Mucosa of descending colon (tissue), 3 donors: ENCODE results near the gene MFSD6. TPM values are rescaled to one million over a fixed set of nuclear protein-coding genes. Genes with fewer than 3 reads are reported as not detected.
"Not testable (repeated sequence)": the region's sequence is repeated elsewhere in the genome, so short reads cannot be mapped to it uniquely, and the experiment has no call there.

Experiments
- ATAC-seq: fragments of 200-7000 bp; cut with Tn5 transposase; one replicate; pipeline ENCODE4 v1.9.1; 2020; ENCODE audit warnings: mild to moderate bottlenecking, moderate library complexity
- DNase-seq, 3 donors: peaks; one replicate each; pipeline ENCODE4 v3.0.0-alpha.2; 2020
- H3K36me3 ChIP-seq: fragments of 200-600 bp; one replicate; pipeline ENCODE4 v1.8.0; 2021; ENCODE audit warnings: low read depth, mild to moderate bottlenecking
- H3K4me1 ChIP-seq: fragments of 200-600 bp; one replicate; pipeline ENCODE4 v1.8.0; 2021; ENCODE audit warnings: low read depth, mild to moderate bottlenecking
- H3K4me3 ChIP-seq: fragments of 200-600 bp; one replicate; pipeline ENCODE4 v1.8.0; 2021; ENCODE audit warnings: mild to moderate bottlenecking
- H3K9me3 ChIP-seq: fragments of 200-600 bp; one replicate; pipeline ENCODE4 v1.8.0; 2021; ENCODE audit warnings: mild to moderate bottlenecking
- intact Hi-C, 2 donors: fragments of 100-400 bp; cut with DNase I in 1 of 2; cut with micrococcal nuclease in 1 of 2; formaldehyde crosslinking; loops; one replicate each; pipeline versions ENCODE4 v1.11.0 to v1.11.1; 2022; cut with DNase I, micrococcal nuclease
- total RNA-seq, 3 donors: library from RNA; stranded (reverse); fragmentation: NEBNext Ultra II Directional in 2 of 3; extraction: Animal tissue kit (Norgen Biotek cat#: 25700) in 2 of 3; gene quantifications; one replicate each; pipeline versions ENCODE4 v1.2.1 to v1.2.4, GENCODE V29; 2021 to 2023
- TF ChIP-seq, protein P1 (sequence below): fragments of 200-600 bp; IDR thresholded peaks from one replicate; pipeline ENCODE4 v1.8.0; 2022; ENCODE audit warnings: antibody characterized with exemption, mild to moderate bottlenecking
- donor health status: DM: no; HTN: no; CAD: no; lungs with moderate emphysema.
- donor health status: DM: no; HTN: no; CAD: no.
- donor health status: DM: no; HTN: yes; CAD: no.

Gene MFSD6
- total RNA-seq, 3 donors from 2014 or later, result 58.4 to 73.2 (median 64.1) TPM

DNA sequence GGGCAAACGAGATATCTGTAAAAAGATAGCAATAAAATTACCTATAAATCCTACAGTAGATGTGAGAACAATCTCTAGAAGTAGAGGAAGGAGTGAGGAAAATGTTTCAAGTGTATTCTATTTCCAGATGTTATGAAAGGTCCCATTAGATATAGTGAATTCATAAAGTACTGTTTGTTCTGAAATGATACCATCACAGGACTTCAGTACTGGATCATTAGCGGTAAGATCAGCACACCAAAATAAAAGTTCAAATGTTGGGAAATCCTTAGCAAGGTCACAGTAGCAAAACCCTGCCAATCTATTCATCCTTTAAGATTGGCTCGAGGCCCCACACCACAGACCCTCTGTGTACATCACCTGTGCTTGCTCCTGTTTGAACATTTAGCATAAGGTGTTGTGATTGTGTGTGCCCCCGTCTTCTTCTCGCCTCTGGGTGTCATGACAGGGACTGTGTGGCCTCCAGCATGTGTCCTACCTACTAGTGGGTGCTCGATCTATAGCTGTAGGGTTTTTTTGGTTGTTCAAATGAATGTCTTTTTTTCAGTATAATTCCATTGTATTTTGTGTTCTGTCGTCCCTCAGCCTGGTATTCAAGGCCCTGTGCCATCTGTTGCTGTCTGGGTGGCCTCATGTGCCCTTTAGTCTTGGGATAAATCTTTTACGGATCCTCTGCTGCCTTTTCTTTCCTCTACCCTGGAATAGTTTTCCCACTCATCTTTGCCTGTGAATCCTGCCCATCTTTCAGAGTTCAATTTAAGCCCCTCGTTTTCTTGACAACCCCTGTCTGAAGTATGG lies 9.1 kb downstream of the MFSD6 start:
- no peaks in the 10 kb centered on the region for H3K36me3 ChIP-seq
- TF ChIP-seq, protein P1, sequence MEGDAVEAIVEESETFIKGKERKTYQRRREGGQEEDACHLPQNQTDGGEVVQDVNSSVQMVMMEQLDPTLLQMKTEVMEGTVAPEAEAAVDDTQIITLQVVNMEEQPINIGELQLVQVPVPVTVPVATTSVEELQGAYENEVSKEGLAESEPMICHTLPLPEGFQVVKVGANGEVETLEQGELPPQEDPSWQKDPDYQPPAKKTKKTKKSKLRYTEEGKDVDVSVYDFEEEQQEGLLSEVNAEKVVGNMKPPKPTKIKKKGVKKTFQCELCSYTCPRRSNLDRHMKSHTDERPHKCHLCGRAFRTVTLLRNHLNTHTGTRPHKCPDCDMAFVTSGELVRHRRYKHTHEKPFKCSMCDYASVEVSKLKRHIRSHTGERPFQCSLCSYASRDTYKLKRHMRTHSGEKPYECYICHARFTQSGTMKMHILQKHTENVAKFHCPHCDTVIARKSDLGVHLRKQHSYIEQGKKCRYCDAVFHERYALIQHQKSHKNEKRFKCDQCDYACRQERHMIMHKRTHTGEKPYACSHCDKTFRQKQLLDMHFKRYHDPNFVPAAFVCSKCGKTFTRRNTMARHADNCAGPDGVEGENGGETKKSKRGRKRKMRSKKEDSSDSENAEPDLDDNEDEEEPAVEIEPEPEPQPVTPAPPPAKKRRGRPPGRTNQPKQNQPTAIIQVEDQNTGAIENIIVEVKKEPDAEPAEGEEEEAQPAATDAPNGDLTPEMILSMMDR, result no peak
- no peak for DNase-seq
- H3K4me1 ChIP-seq, result peaks cover 10% of the 10 kb centered on the region
- H3K9me3 ChIP-seq, result no peaks in the 10 kb centered on the region
- no peak for ATAC-seq
- H3K4me3 ChIP-seq, result no peak overlapping the region
- intact Hi-C loops, result no loop called here

DNA sequence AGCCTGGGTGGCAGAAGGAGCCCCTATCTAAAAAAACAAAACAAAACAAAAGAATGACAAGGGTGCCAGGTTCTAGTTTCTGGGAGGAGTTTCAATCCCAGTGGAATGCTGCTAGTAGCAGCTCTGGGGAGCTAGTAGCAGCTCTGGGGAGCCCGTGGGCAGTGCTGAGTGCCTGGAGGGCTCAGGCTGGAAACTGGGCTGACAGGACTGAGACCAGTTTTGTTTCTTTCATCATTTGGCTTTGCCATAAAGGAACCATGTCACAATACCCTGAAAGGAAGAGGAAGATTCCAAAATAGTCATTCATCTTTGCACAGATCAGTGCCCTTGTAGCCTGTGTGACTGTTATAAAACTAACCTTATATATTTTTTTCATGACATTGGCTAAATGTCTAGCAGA lies 10.6 kb downstream of the MFSD6 start:
- Histone ChIP-seq H3K9me3 (no peaks in the 10 kb centered on the region), H3K4me3 (no peak overlapping the region), H3K36me3 (no peaks in the 10 kb centered on the region), H3K4me1 (peaks cover 10% of the 10 kb centered on the region)
- ATAC-seq (no peak), DNase-seq (no peak)
- TF ChIP-seq, protein P1, result no peak
- intact Hi-C loops, result no loop called here

DNA sequence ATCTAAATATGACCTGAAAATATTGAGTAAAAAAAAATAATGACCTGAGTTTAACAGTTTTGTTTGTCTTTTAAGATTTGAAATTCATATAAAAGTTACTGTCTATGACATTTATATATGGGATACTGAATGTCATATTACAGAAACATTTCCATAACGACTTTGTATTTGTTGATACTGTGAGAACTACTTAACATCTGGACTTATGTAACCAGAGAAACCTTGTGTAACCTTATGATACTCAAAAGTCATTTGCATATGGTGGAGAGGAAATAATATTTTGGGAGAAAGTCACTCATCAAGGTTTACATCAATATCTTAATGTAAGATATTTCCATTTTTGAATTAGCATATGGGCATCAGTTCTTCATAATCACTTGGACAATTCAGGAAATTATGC lies 12.6 kb downstream of the MFSD6 start:
- Histone ChIP-seq H3K4me1 (peaks cover 3% of the 10 kb centered on the region), H3K36me3 (no peaks in the 10 kb centered on the region), H3K9me3 (no peaks in the 10 kb centered on the region), H3K4me3 (no peak overlapping the region)
- ATAC-seq (no peak), DNase-seq (no peak)
- intact Hi-C loops, result no loop called here
- TF ChIP-seq, protein P1, result no peak

DNA sequence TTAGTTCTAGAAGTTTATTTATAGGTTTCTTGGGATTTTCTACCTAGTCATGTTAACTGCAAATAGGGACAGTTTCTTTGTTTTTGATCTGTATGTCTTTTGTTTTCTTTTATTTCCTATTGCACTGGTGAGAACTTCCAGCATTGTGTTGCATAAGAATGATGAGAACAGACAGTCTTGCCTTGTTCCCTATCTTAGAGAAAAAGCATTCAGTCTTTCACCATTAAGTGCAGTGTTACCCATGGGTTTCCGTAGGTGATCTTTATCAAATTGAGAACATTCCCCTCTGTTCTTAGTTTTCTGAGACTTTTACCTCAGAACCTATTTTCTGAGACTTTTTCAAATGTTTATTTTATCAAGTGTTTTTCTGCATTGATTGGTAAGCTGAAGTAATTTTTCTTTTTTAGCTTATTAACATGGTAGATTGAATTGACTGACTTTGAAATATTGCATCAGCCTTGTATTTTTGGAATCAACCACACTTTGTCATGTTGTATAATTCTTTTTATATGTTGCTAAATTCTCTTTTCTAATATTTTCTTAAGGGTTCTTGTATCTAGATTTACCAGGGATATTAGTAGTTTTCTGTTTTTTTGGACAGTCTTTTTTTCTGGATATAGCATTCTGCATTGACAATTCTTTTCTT lies 17.2 kb downstream of the MFSD6 start:
- H3K4me1 ChIP-seq, result no peaks in the 10 kb centered on the region
- TF ChIP-seq, protein P1, result no peak
- DNase-seq (no peak), ATAC-seq (no peak)
- no peak overlapping the region for H3K4me3 ChIP-seq
- H3K36me3 ChIP-seq, result no peaks in the 10 kb centered on the region
- no peaks in the 10 kb centered on the region for H3K9me3 ChIP-seq
- intact Hi-C loops, result no loop called here

DNA sequence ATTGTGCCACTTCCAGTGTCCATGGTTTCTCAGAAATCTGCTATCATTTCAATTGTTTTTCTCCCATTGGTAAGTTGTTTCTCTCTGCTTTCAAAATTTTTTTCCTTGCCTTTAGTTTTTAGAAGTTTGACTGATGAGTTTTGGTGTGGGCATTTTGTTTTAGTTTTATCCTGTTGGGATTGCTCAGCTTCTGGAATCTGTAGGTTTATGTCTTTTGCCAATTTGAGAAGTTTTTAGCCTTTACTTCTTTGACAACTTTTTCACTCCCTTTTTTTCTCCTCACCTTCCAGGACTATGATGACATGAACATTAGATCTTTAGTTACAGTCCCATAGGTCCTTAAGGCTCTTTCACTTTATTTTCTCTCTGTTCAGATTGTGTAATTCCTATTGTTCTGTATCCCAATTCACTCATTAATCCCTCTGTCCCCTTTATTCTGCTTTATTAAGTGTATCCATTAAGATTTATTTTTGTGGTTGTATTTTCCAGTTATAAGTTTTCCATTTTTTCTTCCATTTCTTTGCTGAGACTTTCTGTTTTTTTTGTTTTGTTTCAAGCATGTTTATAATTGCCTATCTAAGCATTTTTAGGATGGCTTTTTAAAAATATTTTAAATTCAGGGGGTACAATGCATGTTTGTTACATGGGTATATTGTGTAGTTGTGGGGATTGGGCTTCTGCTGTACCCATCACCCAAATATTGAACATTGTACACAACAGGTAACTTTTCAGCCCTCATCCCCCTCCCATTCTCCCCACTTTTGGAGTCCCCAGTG lies 17.9 kb downstream of the MFSD6 start:
- Histone ChIP-seq H3K4me3 (no peak overlapping the region), H3K4me1 (no peaks in the 10 kb centered on the region), H3K36me3 (no peaks in the 10 kb centered on the region), H3K9me3 (no peaks in the 10 kb centered on the region)
- TF ChIP-seq, protein P1, result no peak
- intact Hi-C loops, result no loop called here
- DNase-seq (no peak), ATAC-seq (no peak)

DNA sequence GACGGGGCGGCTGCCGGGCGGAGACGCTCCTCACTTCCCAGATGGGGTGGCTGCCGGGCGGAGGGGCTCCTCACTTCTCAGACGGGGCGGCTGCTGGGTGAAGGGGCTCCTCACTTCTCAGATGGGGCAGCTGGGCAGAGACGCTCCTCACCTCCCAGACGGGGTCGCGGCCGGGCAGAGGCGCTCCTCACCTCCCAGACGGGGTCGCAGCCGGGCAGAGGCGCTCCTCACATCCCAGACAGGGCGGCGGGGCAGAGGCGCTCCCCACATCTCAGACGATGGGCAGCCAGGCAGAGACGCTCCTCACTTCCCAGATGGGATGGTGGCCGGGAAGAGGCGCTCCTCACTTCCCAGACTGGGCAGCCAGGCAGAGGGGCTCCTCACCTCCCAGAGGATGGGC lies 22.7 kb downstream of the MFSD6 start:
- H3K36me3 ChIP-seq, H3K9me3 ChIP-seq, DNase-seq, H3K4me3 ChIP-seq, intact Hi-C loops, ATAC-seq: not testable (repeated sequence)
- peaks cover 16% of the 10 kb centered on the region for H3K4me1 ChIP-seq
